ENCODE results near the gene BICDL2.
"Not testable (repeated sequence)": the region's sequence is repeated elsewhere in the genome, so short reads cannot be mapped to it uniquely, and the experiment has no call there.

GRCh38 chr16:3069146-3069545 lies 32.4 kb upstream of the BICDL2 start:
- TF ChIP-seq, protein P1, sequence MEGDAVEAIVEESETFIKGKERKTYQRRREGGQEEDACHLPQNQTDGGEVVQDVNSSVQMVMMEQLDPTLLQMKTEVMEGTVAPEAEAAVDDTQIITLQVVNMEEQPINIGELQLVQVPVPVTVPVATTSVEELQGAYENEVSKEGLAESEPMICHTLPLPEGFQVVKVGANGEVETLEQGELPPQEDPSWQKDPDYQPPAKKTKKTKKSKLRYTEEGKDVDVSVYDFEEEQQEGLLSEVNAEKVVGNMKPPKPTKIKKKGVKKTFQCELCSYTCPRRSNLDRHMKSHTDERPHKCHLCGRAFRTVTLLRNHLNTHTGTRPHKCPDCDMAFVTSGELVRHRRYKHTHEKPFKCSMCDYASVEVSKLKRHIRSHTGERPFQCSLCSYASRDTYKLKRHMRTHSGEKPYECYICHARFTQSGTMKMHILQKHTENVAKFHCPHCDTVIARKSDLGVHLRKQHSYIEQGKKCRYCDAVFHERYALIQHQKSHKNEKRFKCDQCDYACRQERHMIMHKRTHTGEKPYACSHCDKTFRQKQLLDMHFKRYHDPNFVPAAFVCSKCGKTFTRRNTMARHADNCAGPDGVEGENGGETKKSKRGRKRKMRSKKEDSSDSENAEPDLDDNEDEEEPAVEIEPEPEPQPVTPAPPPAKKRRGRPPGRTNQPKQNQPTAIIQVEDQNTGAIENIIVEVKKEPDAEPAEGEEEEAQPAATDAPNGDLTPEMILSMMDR (IDR thresholded peaks at IDR 0.05), result not testable (repeated sequence)
- not testable (repeated sequence) for TF ChIP-seq POLR2AphosphoS5, POLR2A (IDR thresholded peaks at IDR 0.05)

Measured in breast epithelium (tissue), 3 donors.